Endodermal cell (in vitro differentiated cells): ENCODE measurements around the gene CAMKMT. TPM values are rescaled to one million over a fixed set of nuclear protein-coding genes. Genes with fewer than 3 reads are reported as not detected.

Source experiments
- DNase-seq: peaks from one replicate; pipeline ENCODE4 v3.0.0-alpha.2; 2017
- H3K27ac ChIP-seq: 2 replicates; pipeline ENCODE4 v1.5.1; 2013; ENCODE audit warnings: mild to moderate bottlenecking, low read depth, low read length, moderate library complexity
- H3K27me3 ChIP-seq: 2 replicates; pipeline ENCODE4 v1.6.1; 2013; ENCODE audit warnings: mild to moderate bottlenecking, low read length, moderate library complexity; ENCODE audit not compliant: insufficient read depth, control insufficient read depth, poor library complexity, severe bottlenecking
- H3K36me3 ChIP-seq: 2 replicates; pipeline ENCODE4 v1.7.0; 2013; ENCODE audit warnings: mild to moderate bottlenecking, low read length, moderate library complexity; ENCODE audit not compliant: control insufficient read depth, insufficient read depth
- H3K4me1 ChIP-seq: one replicate; pipeline ENCODE4 v1.7.0; 2013; ENCODE audit warnings: low read length; ENCODE audit not compliant: control insufficient read depth, insufficient read depth
- H3K4me3 ChIP-seq: 2 replicates; pipeline ENCODE4 v1.5.1; 2013; ENCODE audit warnings: mild to moderate bottlenecking, low read length, moderate library complexity
- H3K9ac ChIP-seq: 2 replicates; pipeline ENCODE4 v1.6.1; 2013; ENCODE audit warnings: mild to moderate bottlenecking, low read length, moderate library complexity; ENCODE audit not compliant: poor library complexity, severe bottlenecking; ENCODE audit errors: extremely low read depth
- H3K9me3 ChIP-seq: 2 replicates; pipeline ENCODE4 v1.6.1; 2013; ENCODE audit warnings: mild to moderate bottlenecking, low read length, moderate library complexity; ENCODE audit not compliant: control insufficient read depth
- H3K27ac Mint-ChIP-seq: 2 replicates; pipeline ENCODE4 v1.8.0; 2020; ENCODE audit warnings: mixed read lengths
- H3K27me3 Mint-ChIP-seq: 2 replicates; pipeline ENCODE4 v1.8.0; 2021; ENCODE audit warnings: mild to moderate bottlenecking, mixed read lengths; ENCODE audit not compliant: insufficient read depth
- H3K36me3 Mint-ChIP-seq: 2 replicates; pipeline ENCODE4 v1.8.0; 2020; ENCODE audit warnings: low read depth, mixed read lengths
- H3K4me1 Mint-ChIP-seq: 2 replicates; pipeline ENCODE4 v1.8.0; 2020; ENCODE audit warnings: mixed read lengths
- H3K4me3 Mint-ChIP-seq: 2 replicates; pipeline ENCODE4 v1.8.0; 2020; ENCODE audit warnings: mild to moderate bottlenecking, moderate library complexity, mixed read lengths
- H3K9me3 Mint-ChIP-seq: 2 replicates; pipeline ENCODE4 v1.8.0; 2020; ENCODE audit warnings: mild to moderate bottlenecking, mixed read lengths
- WGBS, 2 experiments: methylation state at CpG; one replicate each; pipeline versions ENCODE4 v1.1.5 to v1.1.7; 2013; ENCODE audit warnings: missing lambda C conversion rate in 2 of 2, mixed read lengths in 1 of 2; ENCODE audit not compliant: insufficient coverage in 1 of 2, insufficient read length in 1 of 2; 5-methylcytosine and 5-hydroxymethylcytosine counted together
- total RNA-seq, 2 donors: library from RNA; stranded (reverse); fragmentation: NEBNext Ultra II Directional in 1 of 2; extraction: Animal tissue kit (Norgen Biotek cat#: 25700) in 1 of 2; gene quantifications; 2 replicates in 1 of 2; 3 replicates in 1 of 2; pipeline ENCODE4 v1.2.1, GENCODE V29; 2021
- TF ChIP-seq, protein P1 (sequence below): fragments of 200-600 bp; sonication (generic); conservative IDR thresholded peaks from 2 replicates; pipeline ENCODE4 v1.5.0; 2021; ENCODE audit warnings: antibody characterized with exemption, mild to moderate bottlenecking

The CAMKMT gene
- total RNA-seq, 2 donors from 2014 or later = 31.4 to 57.5 TPM

DNA sequence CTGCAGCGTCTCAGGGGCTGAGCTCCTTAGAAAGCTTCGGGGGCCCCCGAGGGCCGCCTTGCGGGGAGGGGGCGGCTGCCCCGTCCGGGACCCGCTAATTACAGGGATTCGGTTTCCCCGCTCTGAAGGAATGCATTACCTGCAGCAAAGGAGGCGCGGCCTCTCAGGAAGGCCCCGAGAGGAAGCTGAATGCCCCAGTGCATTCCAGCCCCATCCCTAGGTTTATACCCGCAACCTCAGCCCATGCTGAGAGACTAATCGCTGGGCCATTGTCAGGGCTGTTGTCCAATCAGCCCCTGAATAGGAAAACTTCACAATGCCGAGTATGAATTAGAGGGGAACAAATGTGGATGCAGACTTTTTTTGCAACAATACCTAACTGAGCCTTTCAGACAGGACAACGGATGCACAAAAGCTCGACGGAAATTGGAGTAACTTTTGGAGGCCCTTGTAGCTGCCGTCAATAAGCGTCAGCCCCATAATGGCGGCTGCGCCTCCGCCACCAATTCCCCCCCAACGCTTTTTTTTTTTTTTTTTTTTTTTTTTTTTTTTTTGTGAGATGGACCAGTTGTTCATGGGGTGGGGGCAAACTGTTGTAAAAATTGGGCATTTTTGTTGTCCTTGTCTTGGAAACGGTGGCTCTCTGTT lies 441.2 kb downstream of the CAMKMT start:
- H3K36me3 Mint-ChIP-seq = no peaks in the 10 kb centered on the region

DNA sequence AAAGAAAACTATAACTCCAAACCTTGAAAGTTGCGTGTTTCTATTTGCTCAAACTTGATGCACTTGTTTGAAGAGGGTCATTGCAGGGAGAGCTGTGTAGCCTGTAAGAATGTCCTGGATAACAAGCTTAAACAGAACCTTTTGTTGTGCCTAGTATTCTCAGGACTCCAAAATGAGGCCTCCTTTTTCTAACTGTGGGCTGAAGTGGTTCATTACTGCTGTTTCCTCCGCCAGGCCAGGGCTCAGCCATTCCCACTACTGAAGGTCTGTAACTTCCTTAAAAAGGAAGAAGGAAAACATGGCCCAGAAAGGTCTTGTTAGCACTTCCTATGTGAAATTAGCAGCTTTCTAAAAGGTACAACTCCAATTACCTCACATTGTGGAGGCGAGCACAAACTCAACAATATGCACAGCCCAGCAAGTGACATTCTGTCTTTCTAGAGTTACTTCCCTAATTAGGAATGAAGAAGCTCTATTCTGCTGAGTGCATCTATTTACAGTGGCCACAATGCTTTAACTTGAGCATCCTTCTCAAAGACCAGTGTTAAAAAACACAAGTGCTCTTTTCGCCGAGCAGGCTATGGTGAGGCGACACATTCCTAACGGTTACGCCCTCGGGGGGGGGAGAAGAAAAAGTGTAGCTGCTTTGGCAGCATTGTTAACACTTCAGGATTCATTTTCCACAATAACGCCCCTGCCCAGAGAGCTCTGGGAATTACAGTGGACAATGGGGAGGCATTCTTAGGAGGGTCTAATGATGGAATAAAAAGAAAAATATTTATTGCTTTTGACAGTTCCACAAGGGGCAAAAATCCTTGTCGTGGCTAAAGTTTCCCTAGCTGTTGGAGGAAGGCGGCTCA lies 442.9 kb downstream of the CAMKMT start:
- Mint-ChIP-seq H3K36me3 (no peaks in the 10 kb centered on the region), H3K4me1 (peaks cover 68% of the 10 kb centered on the region), H3K27ac (peak overlapping the region; percentile 88), H3K27me3 (peaks cover 10% of the 10 kb centered on the region), H3K4me3 (peak overlapping the region; percentile 33), H3K9me3 (no peaks in the 10 kb centered on the region)
- 11 to 16% methylated on average over 10 to 12 of the region's 12 CpGs for WGBS, 2 experiments
- H3K4me1 ChIP-seq = peaks cover 37% of the 10 kb centered on the region
- DNase-seq = peak; percentile 88
- peak overlapping the region; percentile 49 for H3K9ac ChIP-seq
- peak overlapping the region; percentile 2 for H3K4me3 ChIP-seq
- no peaks in the 10 kb centered on the region for H3K9me3 ChIP-seq
- no peak overlapping the region for H3K27ac ChIP-seq
- H3K27me3 ChIP-seq = peaks cover 40% of the 10 kb centered on the region
- TF ChIP-seq, protein P1, sequence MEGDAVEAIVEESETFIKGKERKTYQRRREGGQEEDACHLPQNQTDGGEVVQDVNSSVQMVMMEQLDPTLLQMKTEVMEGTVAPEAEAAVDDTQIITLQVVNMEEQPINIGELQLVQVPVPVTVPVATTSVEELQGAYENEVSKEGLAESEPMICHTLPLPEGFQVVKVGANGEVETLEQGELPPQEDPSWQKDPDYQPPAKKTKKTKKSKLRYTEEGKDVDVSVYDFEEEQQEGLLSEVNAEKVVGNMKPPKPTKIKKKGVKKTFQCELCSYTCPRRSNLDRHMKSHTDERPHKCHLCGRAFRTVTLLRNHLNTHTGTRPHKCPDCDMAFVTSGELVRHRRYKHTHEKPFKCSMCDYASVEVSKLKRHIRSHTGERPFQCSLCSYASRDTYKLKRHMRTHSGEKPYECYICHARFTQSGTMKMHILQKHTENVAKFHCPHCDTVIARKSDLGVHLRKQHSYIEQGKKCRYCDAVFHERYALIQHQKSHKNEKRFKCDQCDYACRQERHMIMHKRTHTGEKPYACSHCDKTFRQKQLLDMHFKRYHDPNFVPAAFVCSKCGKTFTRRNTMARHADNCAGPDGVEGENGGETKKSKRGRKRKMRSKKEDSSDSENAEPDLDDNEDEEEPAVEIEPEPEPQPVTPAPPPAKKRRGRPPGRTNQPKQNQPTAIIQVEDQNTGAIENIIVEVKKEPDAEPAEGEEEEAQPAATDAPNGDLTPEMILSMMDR = no peak
- no peaks in the 10 kb centered on the region for H3K36me3 ChIP-seq

More for the DNA sequence above, 441.2 kb downstream of the CAMKMT start:
- Mint-ChIP-seq H3K27ac (peak overlapping the region; percentile 99), H3K27me3 (peaks cover 4% of the 10 kb centered on the region), H3K4me3 (peak overlapping the region; percentile 69), H3K9me3 (no peaks in the 10 kb centered on the region), H3K4me1 (peaks cover 79% of the 10 kb centered on the region)
- DNase-seq = peak; percentile 98
- peaks cover 37% of the 10 kb centered on the region for H3K4me1 ChIP-seq
- no peak overlapping the region for H3K27ac ChIP-seq
- H3K9ac ChIP-seq = peak overlapping the region; percentile 78
- WGBS, 2 experiments = 0 to 1% methylated on average over 4 to 26 of the region's 27 CpGs
- TF ChIP-seq, protein P1 = no peak
- H3K4me3 ChIP-seq = peak overlapping the region; percentile 85
- peaks cover 23% of the 10 kb centered on the region for H3K27me3 ChIP-seq
- H3K9me3 ChIP-seq = no peaks in the 10 kb centered on the region
- H3K36me3 ChIP-seq = no peaks in the 10 kb centered on the region

DNA sequence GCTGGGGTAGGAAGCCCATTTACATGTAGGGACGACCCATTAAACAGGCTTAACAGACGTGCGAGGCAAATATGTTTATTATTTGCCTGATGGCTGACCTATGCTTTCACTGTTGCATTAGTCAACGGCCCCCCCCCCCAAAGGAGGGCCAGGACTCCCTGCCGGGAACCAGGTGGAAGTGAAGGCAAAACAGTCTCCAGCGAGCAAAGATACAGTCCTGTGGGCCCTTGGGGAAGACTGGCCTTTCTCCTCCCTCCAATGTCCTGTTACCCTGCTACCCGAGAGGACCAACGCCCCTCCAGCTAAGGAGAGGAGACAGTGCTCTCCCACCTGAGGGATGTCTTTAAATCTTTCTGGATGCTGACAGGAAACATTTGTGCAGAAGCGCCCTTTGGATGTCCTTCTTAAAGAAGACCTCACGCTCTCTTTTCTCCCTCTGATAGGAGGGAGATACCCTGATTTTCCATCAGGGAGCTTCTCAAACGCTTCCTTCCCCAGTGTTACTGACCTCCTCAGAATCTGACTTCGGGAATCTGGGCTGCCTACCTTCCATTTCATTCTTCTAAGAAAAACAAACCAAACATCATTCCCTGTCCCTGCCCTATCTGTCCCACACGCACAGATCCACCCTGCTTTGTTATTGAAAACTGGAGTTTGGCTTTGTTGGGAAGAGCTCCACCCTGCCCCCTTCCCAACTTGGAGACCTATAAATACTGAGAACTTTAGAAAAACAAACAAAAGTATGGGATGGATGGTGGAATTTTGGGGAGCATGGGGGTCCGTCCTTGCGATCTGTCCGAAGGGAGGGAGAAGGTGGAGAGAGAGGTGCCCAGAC lies 443.9 kb downstream of the CAMKMT start:
- Histone ChIP-seq H3K4me1 (peaks cover 28% of the 10 kb centered on the region), H3K9ac (no peak overlapping the region), H3K27me3 (peaks cover 35% of the 10 kb centered on the region), H3K9me3 (no peaks in the 10 kb centered on the region), H3K27ac (no peak overlapping the region), H3K4me3 (peak overlapping the region; percentile 5), H3K36me3 (no peaks in the 10 kb centered on the region)
- Mint-ChIP-seq H3K27me3 (peaks cover 19% of the 10 kb centered on the region), H3K4me3 (peak overlapping the region; percentile 33), H3K36me3 (no peaks in the 10 kb centered on the region), H3K9me3 (no peaks in the 10 kb centered on the region), H3K4me1 (peaks cover 58% of the 10 kb centered on the region), H3K27ac (peak overlapping the region; percentile 88)
- 9% methylated on average over 8 to 16 of the region's 16 CpGs for WGBS, 2 experiments
- TF ChIP-seq, protein P1 = no peak
- peak; percentile 88 for DNase-seq
